Skin epidermis (tissue), 12 donors: ENCODE results near the gene RNF152.

Experiments
- H3K27ac ChIP-seq, 21 experiments: fragments of 200-600 bp; sonication (generic) in 11 of 21; one replicate each; pipeline ENCODE4 v1.5.0; 2020; ENCODE audit warnings: mild to moderate bottlenecking in 3 of 21, inconsistent platforms in 2 of 21, moderate library complexity in 2 of 21
- H3K4me3 ChIP-seq, 7 experiments: fragments of 200-600 bp; sonication (generic) in 2 of 7; one replicate each; pipeline ENCODE4 v1.5.0; 2020; ENCODE audit warnings: inconsistent platforms in 2 of 7, mild to moderate bottlenecking in 2 of 7, moderate library complexity in 1 of 7

The RNF152 gene, protein sequence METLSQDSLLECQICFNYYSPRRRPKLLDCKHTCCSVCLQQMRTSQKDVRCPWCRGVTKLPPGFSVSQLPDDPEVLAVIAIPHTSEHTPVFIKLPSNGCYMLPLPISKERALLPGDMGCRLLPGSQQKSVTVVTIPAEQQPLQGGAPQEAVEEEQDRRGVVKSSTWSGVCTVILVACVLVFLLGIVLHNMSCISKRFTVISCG

DNA sequence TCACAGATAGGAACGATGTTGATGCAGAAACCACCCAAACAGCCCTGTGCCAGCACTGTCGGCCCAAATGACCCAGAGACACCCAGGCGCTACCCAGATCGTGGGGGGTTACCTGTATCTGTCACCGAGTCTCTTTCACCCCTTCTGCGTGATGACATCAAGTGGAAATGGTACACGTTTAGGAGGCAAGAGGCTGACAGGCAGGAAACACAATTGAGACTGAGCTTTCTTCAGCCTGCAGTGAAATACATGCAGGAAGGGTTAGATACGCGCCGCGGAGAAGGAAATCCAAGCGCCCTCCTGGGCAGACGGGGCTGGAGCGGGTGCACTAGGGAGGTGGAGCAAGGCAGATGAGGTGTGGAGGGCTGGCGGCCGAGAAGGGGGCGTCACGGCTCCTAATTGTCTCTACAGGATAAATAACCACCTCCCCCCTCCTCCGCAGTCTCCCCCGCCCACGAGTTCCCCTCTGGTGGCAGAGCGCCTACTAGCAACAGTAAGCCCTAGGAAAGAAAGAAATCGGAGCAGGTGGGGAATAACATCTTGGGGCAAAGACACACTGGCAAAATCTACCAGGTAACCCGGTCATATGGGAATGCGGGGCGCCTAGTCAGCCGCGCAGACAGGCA, at the start of gene RNF152:
TSS of gene RNF152 (minus strand) at position 325 of the 626 bp plus-strand sequence. CDS start 76,544 bp downstream, outside the sequence.
- H3K4me3 ChIP-seq, result peak within 1 kb of the TSS; percentile 55 to 89 (median 79)

DNA sequence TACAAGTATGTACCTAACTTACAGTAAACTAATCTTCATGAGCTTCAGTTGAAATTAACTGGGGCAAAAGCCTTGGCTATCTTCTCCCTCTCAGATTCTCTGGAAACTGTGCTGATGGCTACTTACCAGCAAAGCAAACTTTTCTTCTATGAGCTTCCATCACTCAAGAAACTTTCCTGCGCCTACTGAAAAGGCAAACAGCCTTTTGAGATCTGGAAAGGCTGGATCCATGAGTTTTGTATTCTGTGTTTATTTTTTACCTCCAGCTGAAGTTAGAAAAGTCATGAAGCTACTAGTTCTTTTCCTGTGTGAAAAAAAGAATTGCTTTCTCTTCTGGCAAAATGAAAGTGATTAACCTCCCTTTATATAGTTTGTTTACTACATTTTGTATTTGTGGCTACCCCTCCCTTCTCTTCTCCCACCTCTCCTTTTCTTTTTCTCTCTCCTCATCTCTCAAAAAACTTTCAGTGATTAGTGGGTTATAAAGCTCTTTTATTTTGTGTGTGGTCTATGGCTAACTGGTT, 49.2 kb upstream of the RNF152 start:
- Histone ChIP-seq H3K4me3 (no peak overlapping the region), H3K27ac (peak overlapping the region in 3 of 21 experiments; percentile 5 to 71 (median 19))

More for the DNA sequence above, at the start of gene RNF152:
- H3K27ac ChIP-seq, result peak within 1 kb of the TSS; percentile 29 to 96 (median 87)

DNA sequence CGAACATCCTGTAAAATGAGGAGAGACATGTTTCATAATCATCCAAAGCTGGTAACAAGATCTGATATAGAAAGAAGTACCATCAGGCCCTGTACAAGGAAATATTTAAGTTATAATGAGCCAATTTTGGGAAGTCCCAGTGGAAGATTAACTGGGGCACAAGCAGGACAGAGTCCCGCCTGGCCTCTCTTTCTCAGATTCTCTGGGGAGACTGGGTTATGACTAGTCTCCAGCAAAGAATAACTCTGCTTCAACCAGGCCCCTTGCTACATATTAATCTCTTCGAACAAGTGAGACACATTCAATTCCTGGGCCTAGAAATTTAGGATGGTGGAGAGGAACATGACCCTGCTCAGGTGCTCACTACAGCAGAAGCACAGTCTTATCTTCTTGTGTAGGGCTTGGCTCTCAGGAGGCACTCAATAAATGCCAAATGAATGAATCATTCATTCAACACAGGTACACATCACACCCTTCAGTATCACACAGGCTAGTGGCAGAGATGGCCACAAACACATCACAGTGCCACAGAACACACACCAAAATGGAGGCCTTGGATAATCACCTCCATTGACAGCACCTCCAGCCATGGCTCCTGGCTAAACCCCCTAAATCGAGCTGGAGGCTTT, 46.4 kb upstream of the RNF152 start:
- no peak overlapping the region for H3K27ac ChIP-seq
- H3K4me3 ChIP-seq, result no peak overlapping the region

DNA sequence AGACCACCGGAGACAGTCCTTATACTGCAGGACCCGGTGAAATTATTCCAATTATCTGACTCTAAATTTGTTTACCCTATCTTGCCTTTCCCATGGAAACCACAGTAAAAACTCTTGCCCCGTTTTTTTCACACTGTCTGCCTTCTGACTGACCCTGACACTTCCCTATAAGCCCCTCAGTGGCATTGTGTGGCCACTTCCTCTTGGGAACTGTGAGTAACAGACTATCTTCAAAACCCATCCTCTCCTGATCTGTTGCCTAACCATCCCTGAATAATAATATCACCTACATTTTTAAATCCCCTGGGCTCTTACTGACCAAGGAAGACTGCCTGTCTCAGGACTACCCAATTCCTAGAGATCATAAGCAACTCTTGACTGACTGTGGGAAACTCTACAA, 42.6 kb upstream of the RNF152 start:
- no peak overlapping the region for H3K27ac ChIP-seq
- H3K4me3 ChIP-seq, result no peak overlapping the region

DNA sequence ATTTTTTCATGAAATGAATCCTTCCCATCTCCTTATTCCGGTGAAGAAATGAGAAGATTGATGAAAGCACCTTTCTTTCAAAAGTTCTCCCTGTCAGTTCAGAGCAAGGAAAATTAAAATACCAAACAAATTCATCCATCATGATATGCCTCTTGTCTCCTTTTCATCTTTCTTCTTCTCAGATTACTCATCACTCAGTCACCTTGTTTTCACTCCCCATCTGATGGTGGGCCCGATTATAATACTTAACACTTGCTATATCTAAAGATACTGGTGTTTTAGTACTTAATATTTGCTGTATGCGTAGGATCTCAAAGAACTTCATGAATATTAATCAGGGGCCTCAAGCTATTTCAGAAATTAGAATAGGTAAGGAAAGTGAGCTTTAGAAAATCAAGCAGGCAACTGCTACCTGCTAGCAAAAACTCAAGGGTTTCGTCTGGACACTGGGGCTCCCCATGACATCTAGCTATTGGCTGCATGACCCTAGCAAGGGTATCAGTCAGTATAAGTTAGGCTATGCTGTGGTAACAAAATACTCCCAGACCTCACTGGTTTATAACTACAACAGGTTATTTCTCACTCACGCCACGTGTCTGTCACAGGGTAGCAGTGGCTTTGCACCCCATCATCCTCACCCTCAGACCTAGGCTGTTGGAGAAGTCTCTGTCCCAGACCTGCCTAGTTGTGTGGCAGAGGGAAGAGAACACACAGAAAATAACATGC, 39.0 kb upstream of the RNF152 start:
- Histone ChIP-seq H3K4me3 (no peak overlapping the region), H3K27ac (peak overlapping the region in 3 of 21 experiments; percentile 21 to 51 (median 37))

DNA sequence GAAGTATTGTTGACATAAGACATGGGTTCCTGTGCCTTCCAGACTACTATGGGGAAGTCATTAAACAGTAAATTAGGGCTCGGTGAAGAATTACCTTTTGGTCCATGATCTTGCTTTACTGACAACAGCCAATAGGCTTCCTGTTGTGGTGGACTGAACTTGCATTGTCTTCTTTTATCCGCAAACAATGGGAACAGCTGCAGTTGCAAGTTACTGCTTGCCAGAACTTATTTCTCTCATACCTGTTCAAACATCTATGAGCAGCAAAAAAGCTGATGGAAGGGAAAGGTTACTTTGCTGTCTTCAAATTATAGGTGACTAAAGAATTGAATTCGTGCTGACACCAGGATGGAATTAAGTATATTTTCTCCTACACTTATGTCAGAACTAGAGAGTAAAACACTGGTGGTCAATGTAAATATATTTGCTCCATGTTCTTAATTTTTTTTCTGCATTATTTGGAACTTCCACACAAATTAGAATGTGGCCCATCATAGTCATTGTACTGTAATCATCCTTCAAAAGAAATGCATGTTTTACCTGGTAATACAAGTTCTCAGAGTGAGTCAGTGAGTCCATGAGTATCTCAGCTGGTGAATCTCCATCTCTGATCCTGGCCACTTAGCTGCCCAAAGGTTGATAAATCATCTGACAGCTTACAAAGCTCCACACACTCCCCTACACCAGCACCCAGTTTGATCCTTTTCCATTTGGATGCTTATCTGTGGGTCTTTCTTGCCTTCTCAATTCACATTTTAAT, 37.3 kb upstream of the RNF152 start:
- Histone ChIP-seq H3K27ac (peak overlapping the region in 1 of 21 experiments; percentile 27), H3K4me3 (no peak overlapping the region)

DNA sequence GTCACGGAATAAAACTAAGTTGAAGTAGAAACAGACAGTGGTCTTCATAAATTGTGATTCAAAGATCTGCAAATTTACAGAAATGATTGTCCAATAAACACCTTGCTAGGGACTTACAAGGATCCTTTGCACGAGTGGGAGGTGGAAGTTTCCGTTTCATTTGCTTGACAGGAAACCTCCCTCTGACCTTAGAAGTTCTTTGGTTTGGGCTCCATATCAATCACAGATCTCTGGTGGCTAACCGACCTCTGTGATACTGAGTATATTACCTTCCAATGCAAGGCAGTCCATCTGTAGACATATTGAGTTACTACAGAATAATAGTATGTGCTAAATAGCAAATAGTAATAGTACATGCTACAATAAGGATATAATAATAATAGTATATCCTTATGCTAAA, 33.7 kb upstream of the RNF152 start:
- Histone ChIP-seq H3K4me3 (no peak overlapping the region), H3K27ac (no peak overlapping the region)

DNA sequence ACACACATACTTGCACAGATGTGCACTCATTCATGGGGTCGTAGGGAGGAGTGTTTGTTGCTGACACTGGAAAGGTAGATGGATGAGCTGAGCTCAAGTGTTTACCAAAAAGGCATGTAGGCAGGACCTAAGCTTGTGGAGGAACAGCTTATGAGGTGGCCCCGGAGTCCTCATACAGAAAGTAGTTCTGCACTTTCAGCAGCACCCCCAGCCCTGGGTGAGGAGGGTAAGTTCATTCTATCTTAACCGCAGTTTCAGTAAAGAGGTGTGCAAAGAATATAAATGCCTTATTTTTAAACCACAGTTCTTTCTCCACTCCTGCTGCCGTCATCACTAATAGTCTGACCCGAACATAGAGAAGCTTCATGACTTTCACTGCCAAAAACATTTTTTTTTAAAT, 31.7 kb upstream of the RNF152 start:
- Histone ChIP-seq H3K4me3 (no peak overlapping the region), H3K27ac (no peak overlapping the region)

DNA sequence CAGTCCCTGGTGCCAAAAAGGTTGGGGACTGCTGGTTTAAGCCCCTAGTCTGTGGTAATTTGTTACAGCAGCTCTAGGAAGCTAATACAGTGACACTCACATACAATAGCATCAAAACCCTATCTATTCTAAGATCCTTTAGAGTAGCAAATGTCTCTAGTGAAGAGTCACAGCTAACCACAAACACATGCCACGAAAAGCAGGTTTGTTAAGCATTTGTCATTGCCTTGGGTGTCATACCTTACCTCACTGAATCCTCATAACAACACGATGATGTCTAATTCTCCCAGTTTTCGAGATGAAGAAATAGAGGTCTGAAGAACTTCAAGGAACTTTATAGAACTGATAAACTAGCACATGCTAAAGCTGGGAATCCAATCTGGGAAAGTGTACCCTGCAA, 29.6 kb upstream of the RNF152 start:
- no peak overlapping the region for H3K27ac ChIP-seq

DNA sequence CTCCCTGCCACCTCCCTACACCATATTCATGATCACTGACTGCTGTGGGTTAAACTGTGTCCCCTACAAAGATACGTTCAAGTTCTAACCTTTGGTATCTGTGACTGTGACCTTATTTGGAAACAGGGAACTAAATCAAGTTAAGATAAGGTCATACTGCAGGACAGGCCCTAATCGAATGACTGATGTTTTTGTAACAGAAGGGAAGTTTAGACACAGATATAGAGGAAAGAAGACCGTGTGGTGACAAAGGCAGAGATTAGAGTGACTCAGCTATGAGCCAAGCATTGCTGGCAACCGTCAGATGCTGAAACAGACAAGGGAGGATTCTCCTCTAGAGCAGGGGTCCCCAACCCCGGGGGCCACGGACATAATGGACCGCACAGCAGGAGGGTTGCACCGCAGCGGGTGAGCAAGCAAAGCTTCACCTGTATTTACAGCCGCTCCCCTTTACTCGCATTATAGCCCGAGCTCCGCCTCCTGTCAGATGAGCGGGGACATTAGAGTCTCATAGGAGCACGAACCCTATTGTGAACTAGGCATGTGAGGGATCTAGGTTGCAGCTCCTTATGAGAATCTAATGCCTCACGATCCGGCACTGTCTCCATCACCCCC, 28.9 kb upstream of the RNF152 start:
- no peak overlapping the region for H3K4me3 ChIP-seq

More for the DNA sequence above, 29.6 kb upstream of the RNF152 start:
- H3K4me3 ChIP-seq, result no peak overlapping the region

DNA sequence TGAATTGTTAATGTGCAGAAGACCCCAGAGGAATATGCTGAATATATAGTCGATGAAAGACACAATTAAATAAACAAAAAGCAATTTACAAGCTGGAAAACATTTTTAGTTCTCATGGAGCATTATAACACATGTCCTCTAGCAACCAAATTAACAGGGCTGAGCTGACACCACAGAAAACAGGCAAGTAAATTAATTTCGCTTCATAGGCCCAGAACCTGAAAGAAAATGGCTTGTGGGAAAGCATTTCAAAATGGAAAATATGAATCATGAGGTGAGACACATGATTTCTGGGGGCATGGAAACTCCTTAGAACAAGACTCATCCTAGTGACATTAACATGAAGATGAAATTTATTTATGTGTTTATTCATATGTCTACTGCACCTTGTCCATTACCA, 25.0 kb upstream of the RNF152 start:
- H3K27ac ChIP-seq, result no peak overlapping the region
- H3K4me3 ChIP-seq, result no peak overlapping the region

More for the DNA sequence above, 28.9 kb upstream of the RNF152 start:
- H3K27ac ChIP-seq, result no peak overlapping the region

DNA sequence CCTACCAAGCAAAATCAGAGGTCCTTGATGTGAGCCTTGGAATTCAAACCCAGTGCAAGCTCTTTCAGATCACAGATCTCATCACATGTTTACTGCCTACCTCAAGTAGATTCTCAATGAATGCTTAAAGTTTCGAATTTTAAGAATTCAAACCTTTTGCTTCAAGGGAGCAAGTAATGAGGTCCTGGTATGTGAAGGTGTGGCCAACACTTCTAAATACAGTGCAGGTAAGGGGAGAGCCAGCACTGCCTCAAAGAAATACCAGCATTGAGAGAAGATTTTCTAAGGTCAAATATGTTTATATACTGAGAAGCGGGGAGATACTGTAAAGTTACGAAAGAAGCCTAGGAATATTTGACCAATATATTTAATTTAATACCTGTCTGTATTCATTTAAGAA, 19.7 kb upstream of the RNF152 start:
- Histone ChIP-seq H3K4me3 (no peak overlapping the region), H3K27ac (no peak overlapping the region)

DNA sequence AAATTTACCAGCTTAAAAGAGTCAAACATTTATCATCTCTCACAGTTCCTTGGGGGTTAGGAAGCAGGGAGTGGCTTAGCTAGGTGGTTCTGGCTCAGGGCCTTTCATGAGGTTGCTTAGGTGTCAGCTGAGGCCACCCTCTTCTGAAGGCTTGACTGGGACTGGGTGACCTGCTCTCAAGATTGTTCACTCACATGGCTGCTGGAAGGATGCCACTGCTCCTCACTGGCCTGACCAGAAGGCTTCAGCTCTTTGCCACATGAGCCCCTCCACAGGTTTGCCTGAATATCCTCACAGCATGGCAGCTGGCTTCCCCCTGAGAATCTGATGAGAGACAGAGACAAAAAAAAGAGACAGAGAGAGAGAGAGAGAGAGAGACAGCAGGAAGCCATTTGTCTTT, 17.3 kb upstream of the RNF152 start:
- Histone ChIP-seq H3K27ac (no peak overlapping the region), H3K4me3 (no peak overlapping the region)

DNA sequence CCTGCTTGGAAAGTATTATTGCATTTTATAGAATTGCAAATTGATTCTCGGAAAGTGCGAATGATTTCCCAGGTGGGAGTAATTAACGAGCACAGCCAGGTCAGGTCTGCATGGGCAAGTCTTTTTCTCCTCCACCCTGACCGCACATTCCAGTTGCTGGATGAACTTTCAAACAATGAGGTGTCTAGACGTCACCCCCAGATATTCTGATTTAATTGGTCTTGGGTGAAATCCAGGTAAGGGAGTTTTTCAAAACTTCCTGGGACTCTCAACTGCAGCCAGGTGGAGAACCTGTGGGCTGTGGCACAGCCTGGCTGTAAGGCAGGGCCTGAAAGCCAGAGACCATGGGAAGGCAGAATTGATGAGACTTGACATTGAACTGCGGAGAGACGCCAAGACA, 15.9 kb upstream of the RNF152 start:
- peak overlapping the region in 2 of 21 experiments; percentile 8 to 62 for H3K27ac ChIP-seq
- no peak overlapping the region for H3K4me3 ChIP-seq

DNA sequence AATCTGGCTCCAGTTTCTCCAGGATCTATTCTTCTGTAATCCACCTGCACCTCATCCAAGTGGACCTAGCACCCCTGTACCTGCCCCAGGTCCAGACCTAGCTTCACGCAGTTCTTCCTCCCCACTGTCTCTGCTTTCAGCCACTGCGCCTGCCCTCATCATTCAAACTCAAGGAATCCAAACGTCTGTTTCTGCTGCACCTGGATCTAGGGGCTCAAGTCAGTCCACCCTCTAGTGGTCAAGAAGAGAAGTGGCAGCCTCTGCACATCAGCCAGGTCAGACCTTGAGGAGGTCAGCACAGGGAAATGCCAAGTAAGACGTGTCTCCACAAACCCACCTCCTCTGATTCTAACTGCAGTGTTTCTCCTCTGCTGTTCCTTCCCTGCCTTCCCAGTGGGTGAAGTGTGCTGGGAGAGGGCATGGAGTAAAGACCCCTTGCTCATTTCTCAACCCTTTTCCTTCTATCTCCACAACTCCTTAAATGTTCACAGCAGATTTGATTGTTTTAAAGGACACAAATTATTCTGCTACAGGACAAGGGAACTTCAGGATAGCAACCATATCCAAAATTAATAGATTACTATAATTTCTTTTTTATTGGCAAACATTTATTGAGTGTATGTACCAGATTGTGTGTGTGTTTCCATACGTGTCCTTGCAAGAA, 8.6 kb upstream of the RNF152 start:
- no peak overlapping the region for H3K4me3 ChIP-seq
- H3K27ac ChIP-seq, result no peak overlapping the region

DNA sequence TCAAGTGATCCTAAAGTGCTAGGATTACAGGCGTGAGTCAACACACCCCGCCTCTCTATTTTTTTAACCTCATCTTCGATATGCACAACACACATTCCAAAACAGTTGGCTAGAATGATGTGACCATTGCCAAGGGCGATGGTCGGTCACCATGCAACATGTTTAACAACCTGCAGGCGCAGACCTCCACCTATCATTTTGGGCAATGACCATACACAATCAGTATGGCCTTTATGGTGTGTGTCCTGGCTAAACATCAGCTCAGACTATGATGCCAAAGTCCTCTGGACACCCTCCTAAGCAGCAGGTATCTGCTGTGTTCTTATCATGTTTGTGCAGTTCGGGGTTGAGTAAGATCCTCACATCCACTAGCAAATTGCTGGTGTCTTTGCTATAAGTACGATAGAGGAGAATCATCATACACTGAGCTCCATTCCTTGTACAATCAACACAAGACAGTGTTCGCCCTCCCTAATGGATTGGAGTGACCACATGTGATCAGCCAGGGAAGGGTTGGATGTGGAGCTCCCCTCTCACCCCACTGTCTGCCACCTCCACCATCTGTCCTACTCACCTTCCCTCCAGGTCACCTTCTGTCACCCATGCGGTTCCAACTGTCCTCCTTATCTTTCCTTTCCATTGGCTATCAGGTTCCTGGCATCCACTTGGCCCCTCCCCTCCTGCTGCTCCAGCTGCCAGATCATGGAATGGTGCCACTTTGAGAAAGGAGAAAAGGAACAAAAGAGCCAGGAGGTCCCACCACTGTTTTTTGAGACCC, 7.9 kb upstream of the RNF152 start:
- H3K4me3 ChIP-seq, result no peak overlapping the region
- no peak overlapping the region for H3K27ac ChIP-seq

DNA sequence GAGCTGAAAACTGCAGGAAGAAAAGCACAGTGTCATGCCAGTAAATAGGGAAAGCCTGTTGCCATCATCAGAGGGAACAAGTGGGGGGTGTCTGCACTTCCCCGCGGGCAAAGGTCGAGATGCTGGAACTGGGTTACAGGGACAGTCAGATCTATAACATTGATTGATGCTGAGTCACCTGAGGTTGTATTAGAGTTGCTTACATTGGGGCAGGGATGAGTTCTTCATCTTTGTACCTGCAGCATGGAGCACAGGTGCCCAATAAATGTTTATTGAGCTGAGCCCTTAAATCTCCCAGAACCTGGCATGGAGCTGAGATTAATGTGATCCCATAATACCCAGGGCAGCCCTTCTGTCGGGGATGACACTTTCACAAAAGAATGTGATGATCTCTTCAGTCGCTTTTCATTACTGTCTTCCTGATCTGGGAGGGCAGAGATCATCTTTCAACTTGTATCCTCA, 5.9 kb upstream of the RNF152 start:
- Histone ChIP-seq H3K27ac (no peak overlapping the region), H3K4me3 (no peak overlapping the region)

DNA sequence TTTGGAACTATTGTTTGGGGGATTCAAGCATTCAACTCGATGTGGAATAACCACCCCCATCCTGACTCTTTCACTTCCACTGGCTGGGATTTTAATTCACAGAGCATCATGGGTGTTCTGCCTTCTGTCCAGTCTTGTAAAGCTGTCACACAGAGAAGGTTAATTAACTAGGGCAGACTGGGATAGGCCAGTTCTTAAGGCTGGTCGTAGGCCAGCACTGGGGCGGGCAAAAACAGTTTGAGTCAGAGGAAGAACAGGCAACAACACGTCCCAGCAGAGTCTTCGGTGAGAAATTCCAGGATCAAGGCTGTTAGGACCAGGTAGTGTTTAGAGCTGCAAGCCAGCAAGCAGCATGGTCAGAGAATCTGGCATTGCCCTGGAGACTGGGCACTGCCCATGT, 4.0 kb upstream of the RNF152 start:
- Histone ChIP-seq H3K27ac (peak overlapping the region in 9 of 21 experiments; percentile 18 to 63 (median 42)), H3K4me3 (no peak overlapping the region)
